HCT116 (cell line): ENCODE data around the gene ABL2. TPM values are rescaled to one million over a fixed set of nuclear protein-coding genes. Genes with fewer than 3 reads are reported as not detected.

ENCODE experiments used
- ATAC-seq: fragments of 200-7000 bp; cut with Tn5 transposase; 2 replicates; pipeline ENCODE4 v1.9.1; 2020; ENCODE audit warnings: mild to moderate bottlenecking, moderate library complexity
- Bru-seq: library from RNA; stranded (reverse); fragments of 400-500 nt; gene quantifications from one replicate; lab custom pipeline; 2021; lab: Mats Ljungman, UMichigan
- BruChase-seq, 2 experiments: library from RNA; stranded (reverse); fragments of 400-500 nt; gene quantifications; one replicate each; lab custom pipeline; 2021; lab: Mats Ljungman, UMichigan
- BruUV-seq: library from RNA; stranded (reverse); fragments of 400-500 nt; replicated peaks from 2 replicates; lab custom pipeline; 2021; lab: Mats Ljungman, UMichigan
- CTCF ChIA-PET: fragments of 300-600 bp; sonication (Branson Sonifier 250); formaldehyde crosslinking; loops from one replicate; lab custom pipeline; 2021; ENCODE audit warnings: antibody characterized with exemption; lab: Charles Lee
- POLR2A ChIA-PET: fragments of 300-600, 350-600 bp; sonication (Branson Sonifier 250); formaldehyde crosslinking; loops from one replicate; lab custom pipeline; 2021; ENCODE audit warnings: antibody characterized with exemption; lab: Charles Lee
- RAD21 ChIA-PET, 2 experiments: fragments of 300-600 bp; sonication (Branson Sonifier 250); formaldehyde crosslinking; loops; one replicate each; lab custom pipeline; 2023; ENCODE audit warnings: low total read pairs in 2 of 2; ENCODE audit not compliant: uncharacterized antibody in 2 of 2, unreplicated experiment in 2 of 2, low non-redundant PET in 1 of 2; lab: Charles Lee
- DNase-seq: peaks from one replicate; pipeline ENCODE4 v3.0.0-alpha.2; 2010; ENCODE audit warnings: low read depth, low spot score
- H2AFZ ChIP-seq: fragments of 200-600 bp; shearing (Covaris generic), sonication (generic); 2 replicates; pipeline ENCODE4 v1.6.1; 2017; ENCODE audit warnings: low read depth, mixed run types, mixed read lengths, antibody characterized with exemption, low read length; ENCODE audit not compliant: poor library complexity, severe bottlenecking
- H3K27ac ChIP-seq: 2 replicates; pipeline ENCODE4 v1.5.1; 2012; ENCODE audit warnings: low read depth, low read length
- H3K27me3 ChIP-seq: fragments of 200-600 bp; sonication (generic); 2 replicates; pipeline ENCODE4 v1.6.1; 2016; ENCODE audit warnings: mixed run types, low read length, mixed read lengths; ENCODE audit not compliant: insufficient read depth
- H3K36me3 ChIP-seq, 2 experiments: fragments of 200-500 bp in 1 of 2; fragments of 200-600 bp in 1 of 2; sonication (Bioruptor generic) in 1 of 2; sonication (generic) in 1 of 2; 2 replicates each; pipeline versions ENCODE4 v1.5.1 to v1.6.1; 2014 to 2016; ENCODE audit warnings: low read length in 2 of 2, inconsistent platforms in 1 of 2, mixed read lengths in 1 of 2, mixed run types in 1 of 2; ENCODE audit not compliant: insufficient read depth in 2 of 2, control insufficient read depth in 1 of 2
- H3K4me1 ChIP-seq, 2 experiments: fragments of 200-600 bp in 1 of 2; sonication (generic) in 1 of 2; 2 replicates each; pipeline versions ENCODE4 v1.5.1 to v1.6.1; 2012 to 2017; ENCODE audit warnings: low read length in 2 of 2, inconsistent platforms in 1 of 2, mild to moderate bottlenecking in 1 of 2, mixed read lengths in 1 of 2, mixed run types in 1 of 2, moderate library complexity in 1 of 2; ENCODE audit not compliant: insufficient read depth in 2 of 2, control insufficient read depth in 1 of 2
- H3K4me2 ChIP-seq: fragments of 200-600 bp; sonication (generic); 2 replicates; pipeline ENCODE4 v1.6.1; 2017; ENCODE audit warnings: mixed run types, low read length, mixed read lengths
- H3K4me3 ChIP-seq, 2 experiments: fragments of 200-600 bp in 1 of 2; sonication (generic) in 1 of 2; replicated peaks in 1 of 2; 2 replicates each; pipeline ENCODE4 v1.5.1; 2011 to 2016; ENCODE audit warnings: low read length in 2 of 2, control low read depth in 1 of 2, low read depth in 1 of 2, mild to moderate bottlenecking in 1 of 2, mixed read lengths in 1 of 2, mixed run types in 1 of 2
- H3K79me2 ChIP-seq: fragments of 200-600 bp; sonication (generic); 2 replicates; pipeline ENCODE4 v1.6.1; 2017; ENCODE audit warnings: mild to moderate bottlenecking, mixed run types, low read length, moderate library complexity, mixed read lengths; ENCODE audit not compliant: insufficient read depth
- H3K9ac ChIP-seq: fragments of 200-600 bp; sonication (generic); 2 replicates; pipeline ENCODE4 v1.6.1; 2016; ENCODE audit warnings: low read length, mixed read lengths
- H3K9me2 ChIP-seq: fragments of 200-600 bp; sonication (generic), shearing (Covaris generic); 2 replicates; pipeline ENCODE4 v1.6.1; 2017; ENCODE audit warnings: mixed run types, mild to moderate bottlenecking, moderate library complexity; ENCODE audit not compliant: insufficient read depth
- H3K9me3 ChIP-seq, 2 experiments: fragments of 200-500 bp in 1 of 2; fragments of 200-600 bp in 1 of 2; sonication (Bioruptor generic) in 1 of 2; sonication (generic) in 1 of 2; 2 replicates each; pipeline ENCODE4 v1.6.1; 2014 to 2017; ENCODE audit warnings: low read length in 2 of 2, mixed read lengths in 2 of 2, inconsistent platforms in 1 of 2, low read depth in 1 of 2, mild to moderate bottlenecking in 1 of 2, mixed run types in 1 of 2, moderate library complexity in 1 of 2; ENCODE audit not compliant: control insufficient read depth in 1 of 2, insufficient read depth in 1 of 2
- H4K20me1 ChIP-seq: fragments of 200-600 bp; sonication (generic), shearing (Covaris generic); 2 replicates; pipeline ENCODE4 v1.6.1; 2017; ENCODE audit warnings: mixed run types, mild to moderate bottlenecking, moderate library complexity; ENCODE audit not compliant: insufficient read depth
- CEBPB ChIP-seq: IDR thresholded peaks from 2 replicates; pipeline ENCODE4 v1.6.1; 2012; ENCODE audit warnings: low read depth
- EGR1 ChIP-seq: IDR thresholded peaks from 2 replicates; pipeline ENCODE4 v1.6.1; 2012; ENCODE audit warnings: low read depth
- ELF1 ChIP-seq: IDR thresholded peaks from 2 replicates; pipeline ENCODE4 v1.6.1; 2012; ENCODE audit warnings: low read depth, borderline replicate concordance
- FOSL1 ChIP-seq: IDR thresholded peaks from 2 replicates; pipeline ENCODE4 v1.6.1; 2012; ENCODE audit warnings: low read depth
- MAX ChIP-seq: IDR thresholded peaks from 2 replicates; pipeline ENCODE4 v1.6.1; 2012
- RAD21 ChIP-seq: IDR thresholded peaks from 2 replicates; pipeline ENCODE4 v1.6.1; 2012; ENCODE audit warnings: low read depth, mild to moderate bottlenecking
- REST ChIP-seq: IDR thresholded peaks from 2 replicates; pipeline ENCODE4 v1.6.1; 2012; ENCODE audit warnings: low read depth
- SP1 ChIP-seq: IDR thresholded peaks from 2 replicates; pipeline ENCODE4 v1.6.1; 2012; ENCODE audit warnings: low read depth
- SRF ChIP-seq: IDR thresholded peaks from 2 replicates; pipeline ENCODE4 v1.6.1; 2012; ENCODE audit warnings: low read depth
- TCF7L2 ChIP-seq: IDR thresholded peaks from 2 replicates; pipeline ENCODE4 v1.7.0; 2011; ENCODE audit warnings: borderline replicate concordance, inconsistent platforms; ENCODE audit not compliant: insufficient read depth, insufficient read length; ENCODE audit errors: extremely low read depth
- YY1 ChIP-seq: IDR thresholded peaks from 2 replicates; pipeline ENCODE4 v1.6.1; 2011; ENCODE audit warnings: low read length, low read depth, moderate library complexity, mild to moderate bottlenecking; ENCODE audit not compliant: insufficient replicate concordance; ENCODE audit errors: extremely low read depth
- ZFX ChIP-seq: fragments of 450-650 bp; IDR thresholded peaks from 2 replicates; pipeline ENCODE4 v1.6.1; 2017
- intact Hi-C: fragments of 100-400 bp; cut with micrococcal nuclease; formaldehyde crosslinking; loops from 2 replicates; pipeline ENCODE4 v1.10.0; 2022
- long read RNA-seq: library from polyadenylated mRNA; unstranded; transcript quantifications from one replicate; pipeline ENCODE4 v2.0.0, GENCODE V29; 2021; ENCODE audit not compliant: unreplicated experiment
- polyA plus RNA-seq: library from polyadenylated mRNA; unstranded; fragments of >200 nt; gene quantifications from 2 replicates; pipeline ENCODE4 v1.2.1, GENCODE V29; 2012; ENCODE audit warnings: missing spikeins
- total RNA-seq: library from RNA; stranded (reverse); gene quantifications from one replicate; pipeline ENCODE4 v1.2.1, GENCODE V29; 2021; ENCODE audit not compliant: unreplicated experiment

ABL2 gene
- total RNA-seq (22.9 TPM), Bru-seq, nascent RNA (percentile 84 among the genes with signal in this experiment), BruChase-seq, experiment 1, labeled RNA remaining after a 6-hour chase (percentile 79 among the genes with signal in this experiment), BruChase-seq, experiment 2, labeled RNA remaining after a 2-hour chase (percentile 84 among the genes with signal in this experiment)
- 7.0 and 7.9 TPM in 2 replicates for polyA plus RNA-seq
- long read RNA-seq, partial matches to known transcripts = 1 of 9 reads
- long read RNA-seq, other reads (novel, unspliced or antisense) = 7 of 9 reads

GRCh38 chr1:179229214-179230140 lies at the start of gene ABL2:
ABL2 (minus strand) TSS chr1:179229677; CDS start chr1:179229397, 280 bp downstream.
- peaks cover 42% of the 10 kb centered on the region for H3K79me2 ChIP-seq
- no peaks in the 10 kb centered on the region for H3K36me3 ChIP-seq
- H3K9ac ChIP-seq = peak within 1 kb of the TSS; percentile 89
- H3K9me2 ChIP-seq = no peaks in the 10 kb centered on the region
- H2AFZ ChIP-seq = peak within 1 kb of the TSS; percentile 77
- intact Hi-C loops = loop anchor here (5.0 to 10.0 kb wide), 2 partner anchors 102 to 695 kb away; no protein-coding TSS in a partner anchor
- DNase-seq = peak; percentile 31
- peak within 1 kb of the TSS; percentile 68 to 75 for H3K4me3 ChIP-seq
- H3K4me1 ChIP-seq = peaks cover 25 to 49% of the 10 kb centered on the region in 2 experiments
- ChIA-PET POLR2A (interaction anchor here (0.6 kb wide), 1 partner anchor 40 kb away, joined by 3 read pairs; no protein-coding TSS in a partner anchor), CTCF (interaction anchor here (0.9 to 1.1 kb wide), 1 partner anchor 108 kb away, joined by 3 read pairs; no protein-coding TSS in a partner anchor), RAD21 (no interaction called here)
- H3K27ac ChIP-seq = peak within 1 kb of the TSS; percentile 69; the same call in 1 of the 2 replicates
- BruUV-seq = no TSS peak
- no peaks in the 10 kb centered on the region for H3K27me3 ChIP-seq
- no peaks in the 10 kb centered on the region for H3K9me3 ChIP-seq
- H4K20me1 ChIP-seq = no peaks in the 10 kb centered on the region
- peak; percentile 66 for ATAC-seq
- TF ChIP-seq MAX = peak; percentile 84
- TF ChIP-seq ELF1 = no peak
- TF ChIP-seq ZFX = peak; percentile 83
- peak; percentile 84 for TF ChIP-seq YY1
- H3K4me2 ChIP-seq = peak within 1 kb of the TSS; percentile 87

GRCh38 chr1:179278920-179279319 lies 49.4 kb upstream of the ABL2 start:
- no peaks in the 10 kb centered on the region for H3K79me2 ChIP-seq
- ChIA-PET RAD21 (no interaction called here), CTCF (no interaction called here), POLR2A (no interaction called here)
- intact Hi-C loops = no loop called here
- no peak overlapping the region for H3K9ac ChIP-seq
- H4K20me1 ChIP-seq = no peaks in the 10 kb centered on the region
- no peak overlapping the region for H3K4me3 ChIP-seq
- H3K4me1 ChIP-seq = no peaks in the 10 kb centered on the region
- no peak for ATAC-seq
- DNase-seq = no peak
- H3K36me3 ChIP-seq = no peaks in the 10 kb centered on the region
- H2AFZ ChIP-seq = no peak overlapping the region
- no peaks in the 10 kb centered on the region for H3K9me2 ChIP-seq
- BruUV-seq = no TSS peak
- peaks cover 0 to 7% of the 10 kb centered on the region in 2 experiments; a peak in 1 of 4 replicates for H3K9me3 ChIP-seq
- H3K4me2 ChIP-seq = no peak overlapping the region
- H3K27ac ChIP-seq = no peak overlapping the region
- H3K27me3 ChIP-seq = no peaks in the 10 kb centered on the region
- TF ChIP-seq REST = no peak
- no peak for TF ChIP-seq RAD21
- TF ChIP-seq CEBPB = no peak
- no peak for TF ChIP-seq EGR1
- no peak for TF ChIP-seq ZFX
- no peak for TF ChIP-seq FOSL1
- TF ChIP-seq MAX = no peak
- TF ChIP-seq SP1 = no peak
- no peak for TF ChIP-seq TCF7L2
- no peak for TF ChIP-seq SRF
